Breast epithelium (tissue), 3 donors: ENCODE results near the gene GNB1L.

Source experiments
- POLR2A ChIP-seq: fragments of 450-650 bp; IDR thresholded peaks from one replicate; pipeline ENCODE4 v1.6.1; 2016; ENCODE audit warnings: antibody characterized with exemption, mild to moderate bottlenecking, moderate library complexity
- TF ChIP-seq, protein P1 (sequence below), 3 donors: fragments of 450-650 bp; IDR thresholded peaks; one replicate each; pipeline ENCODE4 v1.5.1; 2016 to 2017; ENCODE audit warnings: antibody characterized with exemption in 3 of 3, mild to moderate bottlenecking in 3 of 3, moderate library complexity in 3 of 3

DNA sequence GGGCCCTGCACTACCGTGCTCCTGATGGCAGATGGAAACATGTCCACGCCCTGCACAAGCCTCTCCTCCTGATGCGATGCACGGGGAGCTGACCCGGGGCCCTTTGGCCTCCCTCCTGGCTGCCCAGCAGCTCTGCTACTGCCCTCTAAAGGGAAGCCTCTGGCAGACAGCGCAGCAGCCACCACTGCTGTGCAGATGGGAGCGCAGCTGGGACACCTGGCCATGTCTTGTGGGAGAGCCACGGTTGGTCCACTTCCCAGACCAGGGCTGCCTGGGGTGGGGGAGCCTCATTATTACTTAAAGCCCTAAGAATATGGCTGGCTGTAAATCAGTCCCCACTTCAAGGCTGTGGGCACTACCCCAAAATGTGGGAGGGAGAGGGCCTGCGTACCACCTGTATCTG lies 55.8 kb downstream of the GNB1L start:
- TF ChIP-seq POLR2A: no peak
- TF ChIP-seq, protein P1, sequence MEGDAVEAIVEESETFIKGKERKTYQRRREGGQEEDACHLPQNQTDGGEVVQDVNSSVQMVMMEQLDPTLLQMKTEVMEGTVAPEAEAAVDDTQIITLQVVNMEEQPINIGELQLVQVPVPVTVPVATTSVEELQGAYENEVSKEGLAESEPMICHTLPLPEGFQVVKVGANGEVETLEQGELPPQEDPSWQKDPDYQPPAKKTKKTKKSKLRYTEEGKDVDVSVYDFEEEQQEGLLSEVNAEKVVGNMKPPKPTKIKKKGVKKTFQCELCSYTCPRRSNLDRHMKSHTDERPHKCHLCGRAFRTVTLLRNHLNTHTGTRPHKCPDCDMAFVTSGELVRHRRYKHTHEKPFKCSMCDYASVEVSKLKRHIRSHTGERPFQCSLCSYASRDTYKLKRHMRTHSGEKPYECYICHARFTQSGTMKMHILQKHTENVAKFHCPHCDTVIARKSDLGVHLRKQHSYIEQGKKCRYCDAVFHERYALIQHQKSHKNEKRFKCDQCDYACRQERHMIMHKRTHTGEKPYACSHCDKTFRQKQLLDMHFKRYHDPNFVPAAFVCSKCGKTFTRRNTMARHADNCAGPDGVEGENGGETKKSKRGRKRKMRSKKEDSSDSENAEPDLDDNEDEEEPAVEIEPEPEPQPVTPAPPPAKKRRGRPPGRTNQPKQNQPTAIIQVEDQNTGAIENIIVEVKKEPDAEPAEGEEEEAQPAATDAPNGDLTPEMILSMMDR (IDR thresholded peaks at IDR 0.05): no peak
